ENCODE data around the gene PCNX1. TPM values are rescaled to one million over a fixed set of nuclear protein-coding genes. Genes with fewer than 3 reads are reported as not detected.

PCNX1 gene
- total RNA-seq, 4 donors from 2014 or later, result 34.4 to 64.5 (median 42.0) TPM

DNA sequence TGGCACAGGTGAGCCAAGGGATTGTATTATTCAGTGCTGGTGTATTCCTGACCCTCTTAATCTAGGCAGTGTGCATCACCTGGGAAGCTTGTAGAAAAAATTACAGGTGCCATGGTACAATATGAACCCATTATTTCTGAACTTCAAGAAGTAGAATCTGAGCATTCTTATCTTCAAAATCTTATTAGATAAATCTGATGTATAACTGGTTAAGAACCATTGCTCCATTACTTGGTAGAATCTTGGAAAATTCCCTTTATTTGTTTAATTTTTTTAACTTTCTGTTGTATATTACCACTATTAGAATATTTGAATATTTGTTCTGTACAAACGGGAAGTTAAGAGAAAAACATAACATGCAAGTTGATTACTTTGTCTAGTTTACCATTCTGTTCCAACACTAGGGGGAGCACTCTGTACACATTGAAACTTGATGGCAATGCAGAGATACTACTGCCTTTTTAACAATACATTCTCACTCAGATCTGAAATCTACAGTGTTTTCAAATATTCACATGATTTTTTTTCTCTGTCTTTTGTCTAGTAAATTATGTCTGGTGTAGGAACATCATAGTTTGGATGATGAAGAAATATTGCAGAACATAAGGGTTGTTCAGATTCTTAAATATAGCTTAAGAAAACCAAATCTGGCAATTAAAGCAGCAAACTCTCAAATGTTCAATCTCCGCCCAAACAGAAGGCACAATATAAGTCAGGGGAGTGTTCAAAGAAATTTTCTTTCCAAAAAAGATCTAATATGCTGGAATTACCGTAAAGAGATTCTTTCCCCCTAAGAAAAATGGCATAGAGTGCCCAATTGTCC is 196.6 kb downstream of the PCNX1 start:
- ATAC-seq, result no peak
- in situ Hi-C loops (cut with MboI; ENCODE audit: low sequenced_read_pairs in 4 of 4), result no loop called here

DNA sequence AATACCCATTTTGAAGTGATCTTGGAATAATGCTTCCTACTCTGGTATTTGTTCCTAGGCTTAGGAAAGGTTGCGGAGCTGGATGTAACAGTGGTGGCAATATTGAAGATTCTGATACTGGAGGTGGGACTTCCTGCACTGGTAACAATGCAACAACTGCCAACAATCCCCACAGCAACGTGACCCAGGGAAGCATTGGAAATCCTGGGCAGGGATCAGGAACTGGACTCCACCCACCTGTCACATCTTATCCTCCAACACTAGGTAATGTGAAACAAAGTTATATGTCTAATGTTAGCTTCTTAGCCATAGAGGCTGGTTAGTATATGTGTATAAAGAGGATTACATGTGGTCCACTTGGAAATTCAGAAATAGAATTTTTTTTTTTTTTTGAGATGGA is 197.9 kb downstream of the PCNX1 start:
- intact Hi-C loops (cut with DNase I; ENCODE audit: low total_unique reads), result no loop called here
- ATAC-seq (no peak), DNase-seq (no peak)
- H3K9me3 ChIP-seq, result no peaks in the 10 kb centered on the region
- no peaks in the 10 kb centered on the region for H3K4me1 ChIP-seq
- peaks cover 0 to 50% of the 10 kb centered on the region in 2 donors for H3K36me3 ChIP-seq
- TF ChIP-seq, protein P1, sequence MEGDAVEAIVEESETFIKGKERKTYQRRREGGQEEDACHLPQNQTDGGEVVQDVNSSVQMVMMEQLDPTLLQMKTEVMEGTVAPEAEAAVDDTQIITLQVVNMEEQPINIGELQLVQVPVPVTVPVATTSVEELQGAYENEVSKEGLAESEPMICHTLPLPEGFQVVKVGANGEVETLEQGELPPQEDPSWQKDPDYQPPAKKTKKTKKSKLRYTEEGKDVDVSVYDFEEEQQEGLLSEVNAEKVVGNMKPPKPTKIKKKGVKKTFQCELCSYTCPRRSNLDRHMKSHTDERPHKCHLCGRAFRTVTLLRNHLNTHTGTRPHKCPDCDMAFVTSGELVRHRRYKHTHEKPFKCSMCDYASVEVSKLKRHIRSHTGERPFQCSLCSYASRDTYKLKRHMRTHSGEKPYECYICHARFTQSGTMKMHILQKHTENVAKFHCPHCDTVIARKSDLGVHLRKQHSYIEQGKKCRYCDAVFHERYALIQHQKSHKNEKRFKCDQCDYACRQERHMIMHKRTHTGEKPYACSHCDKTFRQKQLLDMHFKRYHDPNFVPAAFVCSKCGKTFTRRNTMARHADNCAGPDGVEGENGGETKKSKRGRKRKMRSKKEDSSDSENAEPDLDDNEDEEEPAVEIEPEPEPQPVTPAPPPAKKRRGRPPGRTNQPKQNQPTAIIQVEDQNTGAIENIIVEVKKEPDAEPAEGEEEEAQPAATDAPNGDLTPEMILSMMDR (IDR thresholded peaks at IDR 0.05 in 4 of 5, conservative IDR thresholded peaks at IDR 0.05 in 1 of 5), result no peak
- TF ChIP-seq POLR2A (IDR thresholded peaks at IDR 0.05), result no peak
- no peaks in the 10 kb centered on the region for H3K27me3 ChIP-seq
- in situ Hi-C loops (cut with MboI; ENCODE audit: low sequenced_read_pairs in 4 of 4), result no loop called here
- no peak overlapping the region for H3K4me3 ChIP-seq
- H3K27ac ChIP-seq, result no peak overlapping the region

More for the DNA sequence above, 196.6 kb downstream of the PCNX1 start:
- peaks cover 0 to 37% of the 10 kb centered on the region in 2 donors for H3K36me3 ChIP-seq
- no peak overlapping the region for H3K27ac ChIP-seq
- no peaks in the 10 kb centered on the region for H3K27me3 ChIP-seq
- DNase-seq, result no peak
- H3K4me1 ChIP-seq, result no peaks in the 10 kb centered on the region
- no peak overlapping the region for H3K4me3 ChIP-seq
- H3K9me3 ChIP-seq, result no peaks in the 10 kb centered on the region
- TF ChIP-seq, protein P1 (IDR thresholded peaks at IDR 0.05 in 4 of 5, conservative IDR thresholded peaks at IDR 0.05 in 1 of 5), result peak; percentile 11 to 65 (median 37)
- TF ChIP-seq POLR2A (IDR thresholded peaks at IDR 0.05), result no peak
- intact Hi-C loops (cut with DNase I; ENCODE audit: low total_unique reads), result no loop called here

DNA sequence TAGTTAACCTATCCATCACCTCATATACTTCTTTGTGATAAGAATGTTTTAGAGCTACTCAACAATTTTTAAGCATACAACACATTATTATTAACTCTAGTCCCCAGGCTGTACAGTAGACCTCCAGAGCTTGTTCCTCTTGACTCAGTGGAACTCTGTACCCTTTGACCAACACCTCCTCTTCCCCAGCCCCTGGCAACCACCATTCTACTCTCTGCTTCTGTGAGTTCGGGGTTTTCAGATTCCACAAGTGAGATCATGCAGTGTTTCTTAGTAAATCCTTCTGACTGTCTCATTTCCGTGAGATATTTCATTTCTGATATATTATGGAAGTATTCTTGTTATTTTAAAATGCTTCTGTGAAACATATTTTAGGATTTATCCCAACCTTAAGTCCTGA is 200.7 kb downstream of the PCNX1 start:
- Histone ChIP-seq H3K9me3 (no peaks in the 10 kb centered on the region), H3K36me3 (peaks cover 0 to 60% of the 10 kb centered on the region in 2 donors), H3K4me3 (no peak overlapping the region), H3K27ac (no peak overlapping the region), H3K27me3 (no peaks in the 10 kb centered on the region), H3K4me1 (no peaks in the 10 kb centered on the region)
- in situ Hi-C loops (cut with MboI; ENCODE audit: low sequenced_read_pairs in 4 of 4), result no loop called here
- TF ChIP-seq, protein P1 (IDR thresholded peaks at IDR 0.05 in 4 of 5, conservative IDR thresholded peaks at IDR 0.05 in 1 of 5), result no peak
- no peak for TF ChIP-seq POLR2A (IDR thresholded peaks at IDR 0.05)
- intact Hi-C loops (cut with DNase I; ENCODE audit: low total_unique reads), result no loop called here
- DNase-seq, result no peak
- ATAC-seq, result no peak

DNA sequence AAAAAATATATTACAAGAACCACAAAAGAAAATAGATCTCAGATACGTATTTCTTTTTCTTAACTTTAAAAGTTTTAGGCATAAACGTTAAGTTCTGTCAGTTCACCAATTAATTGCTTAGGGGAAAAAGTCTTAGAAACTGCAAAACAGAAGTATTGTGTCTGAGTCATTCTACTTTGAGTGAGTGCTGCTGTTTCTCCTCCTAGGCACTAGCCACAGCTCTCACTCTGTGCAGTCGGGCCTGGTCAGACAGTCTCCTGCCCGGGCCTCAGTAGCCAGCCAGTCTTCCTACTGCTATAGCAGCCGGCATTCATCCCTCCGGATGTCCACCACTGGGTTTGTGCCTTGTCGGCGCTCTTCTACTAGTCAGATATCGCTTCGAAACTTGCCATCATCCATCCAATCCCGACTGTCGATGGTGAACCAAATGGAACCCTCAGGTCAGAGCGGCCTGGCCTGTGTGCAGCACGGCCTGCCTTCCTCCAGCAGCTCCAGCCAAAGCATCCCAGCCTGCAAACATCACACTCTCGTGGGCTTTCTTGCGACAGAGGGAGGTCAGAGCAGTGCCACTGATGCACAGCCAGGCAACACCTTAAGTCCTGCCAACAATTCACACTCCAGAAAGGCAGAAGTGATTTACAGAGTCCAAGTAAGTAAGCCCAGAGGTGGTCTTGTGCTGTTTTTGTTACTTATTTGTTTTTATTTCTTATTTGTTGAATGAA is 201.3 kb downstream of the PCNX1 start:
- in situ Hi-C loops (cut with MboI; ENCODE audit: low sequenced_read_pairs in 4 of 4), result no loop called here
- H3K36me3 ChIP-seq, result peaks cover 0 to 54% of the 10 kb centered on the region in 2 donors

More for the DNA sequence above, 201.3 kb downstream of the PCNX1 start:
- DNase-seq, result no peak
- Histone ChIP-seq H3K4me3 (no peak overlapping the region), H3K9me3 (no peaks in the 10 kb centered on the region), H3K27me3 (no peaks in the 10 kb centered on the region), H3K27ac (no peak overlapping the region), H3K4me1 (no peaks in the 10 kb centered on the region)
- ATAC-seq, result no peak
- TF ChIP-seq, protein P1 (IDR thresholded peaks at IDR 0.05 in 4 of 5, conservative IDR thresholded peaks at IDR 0.05 in 1 of 5), result no peak
- TF ChIP-seq POLR2A (IDR thresholded peaks at IDR 0.05), result no peak
- intact Hi-C loops (cut with DNase I; ENCODE audit: low total_unique reads), result no loop called here

Measured in gastrocnemius medialis (tissue), 4 donors.